ENCODE data around the gene ACOT7. TPM values are rescaled to one million over a fixed set of nuclear protein-coding genes. Genes with fewer than 3 reads are reported as not detected.

ACOT7 gene
- total RNA-seq, 4 donors from 2014 or later: 5.6 to 55.0 (median 31.0) TPM

GRCh38 chr1:6276811-6277555 lies 116.6 kb downstream of the ACOT7 start:
- no peaks in the 10 kb centered on the region for H3K27me3 ChIP-seq
- H3K4me1 ChIP-seq: peaks cover 10 to 37% (median 20%) of the 10 kb centered on the region in 4 donors
- no peak for DNase-seq
- no peaks in the 10 kb centered on the region for H3K9me3 ChIP-seq
- intact Hi-C loops (cut with DNase I; ENCODE audit: low total_unique reads): no loop called here
- H3K4me3 ChIP-seq: no peak overlapping the region
- in situ Hi-C loops (cut with MboI; ENCODE audit: low pct_ligation_motif_present in 1 of 4, low pct_unique_long_range_greater_than_20kb in 1 of 4, low sequenced_read_pairs in 3 of 4): no loop called here
- no peak for TF ChIP-seq POLR2AphosphoS5 (IDR thresholded peaks at IDR 0.05)
- TF ChIP-seq EP300 (IDR thresholded peaks at IDR 0.05; ENCODE audit: low read depth): no peak
- no peak for TF ChIP-seq CTCF (IDR thresholded peaks at IDR 0.05)
- TF ChIP-seq POLR2A (IDR thresholded peaks at IDR 0.05): no peak
- WGBS, 2 donors (ENCODE audit: low coverage in 1 of 2): 85% methylated on average over 18 of the region's 20 CpGs; no CpG with 5 or more reads in 1 of the 2 donors
- no peaks in the 10 kb centered on the region for H3K36me3 ChIP-seq
- peak overlapping the region in 3 of 4 donors; percentile 57 to 68 (median 66) for H3K27ac ChIP-seq

GRCh38 chr1:6275826-6276782 lies 117.5 kb downstream of the ACOT7 start:
- H3K27me3 ChIP-seq: no peaks in the 10 kb centered on the region
- in situ Hi-C loops (cut with MboI; ENCODE audit: low pct_ligation_motif_present in 1 of 4, low pct_unique_long_range_greater_than_20kb in 1 of 4, low sequenced_read_pairs in 3 of 4): no loop called here
- whole genome bisulfite sequencing, 2 donors (ENCODE audit: low coverage in 1 of 2): 76 to 100% methylated on average over 1 to 32 of the region's 35 CpGs
- intact Hi-C loops (cut with DNase I; ENCODE audit: low total_unique reads): no loop called here
- H3K9me3 ChIP-seq: no peaks in the 10 kb centered on the region
- no peak overlapping the region for H3K4me3 ChIP-seq
- no peak for TF ChIP-seq POLR2A (IDR thresholded peaks at IDR 0.05)
- TF ChIP-seq EP300 (IDR thresholded peaks at IDR 0.05; ENCODE audit: low read depth): no peak
- TF ChIP-seq POLR2AphosphoS5 (IDR thresholded peaks at IDR 0.05): no peak
- no peak for TF ChIP-seq CTCF (IDR thresholded peaks at IDR 0.05)
- H3K36me3 ChIP-seq: no peaks in the 10 kb centered on the region
- H3K27ac ChIP-seq: peak overlapping the region; percentile 52 to 68 (median 62)
- H3K4me1 ChIP-seq: peaks cover 10 to 37% (median 22%) of the 10 kb centered on the region in 4 donors
- DNase-seq: peak; percentile 43

GRCh38 chr1:6274622-6275139 lies 118.9 kb downstream of the ACOT7 start:
- Histone ChIP-seq H3K27ac (no peak overlapping the region), H3K9me3 (no peaks in the 10 kb centered on the region), H3K4me3 (no peak overlapping the region), H3K36me3 (no peaks in the 10 kb centered on the region), H3K27me3 (no peaks in the 10 kb centered on the region), H3K4me1 (peaks cover 22 to 49% (median 36%) of the 10 kb centered on the region in 4 donors)
- TF ChIP-seq POLR2AphosphoS5 (IDR thresholded peaks at IDR 0.05) (no peak), EP300 (IDR thresholded peaks at IDR 0.05; ENCODE audit: low read depth) (no peak), POLR2A (IDR thresholded peaks at IDR 0.05) (no peak), CTCF (IDR thresholded peaks at IDR 0.05) (no peak)
- in situ Hi-C loops (cut with MboI; ENCODE audit: low pct_ligation_motif_present in 1 of 4, low pct_unique_long_range_greater_than_20kb in 1 of 4, low sequenced_read_pairs in 3 of 4): no loop called here
- intact Hi-C loops (cut with DNase I; ENCODE audit: low total_unique reads): no loop called here
- DNase-seq: no peak
- 95% methylated on average over 12 of the region's 16 CpGs; no CpG with 5 or more reads in 1 of the 2 donors for WGBS, 2 donors (ENCODE audit: low coverage in 1 of 2)

GRCh38 chr1:6274102-6274501 lies 119.5 kb downstream of the ACOT7 start:
- TF ChIP-seq EP300 (IDR thresholded peaks at IDR 0.05; ENCODE audit: low read depth) (no peak), CTCF (IDR thresholded peaks at IDR 0.05) (no peak), POLR2AphosphoS5 (IDR thresholded peaks at IDR 0.05) (no peak), POLR2A (IDR thresholded peaks at IDR 0.05) (no peak)
- DNase-seq: no peak
- 98% methylated on average over 11 of the region's 11 CpGs; no CpG with 5 or more reads in 1 of the 2 donors for WGBS, 2 donors (ENCODE audit: low coverage in 1 of 2)
- in situ Hi-C loops (cut with MboI; ENCODE audit: low pct_ligation_motif_present in 1 of 4, low pct_unique_long_range_greater_than_20kb in 1 of 4, low sequenced_read_pairs in 3 of 4): no loop called here
- Histone ChIP-seq H3K9me3 (no peaks in the 10 kb centered on the region), H3K36me3 (no peaks in the 10 kb centered on the region), H3K27ac (no peak overlapping the region), H3K4me1 (peaks cover 23 to 54% (median 42%) of the 10 kb centered on the region in 4 donors), H3K4me3 (no peak overlapping the region), H3K27me3 (no peaks in the 10 kb centered on the region)
- intact Hi-C loops (cut with DNase I; ENCODE audit: low total_unique reads): no loop called here

Data from transverse colon (tissue), 4 donors.